Thoracic aorta (tissue), 2 donors: ENCODE results near the gene NOVA1. TPM values are rescaled to one million over a fixed set of nuclear protein-coding genes. Genes with fewer than 3 reads are reported as not detected.

Experiments used
- ATAC-seq: fragments of 150-250 bp; one replicate; pipeline ENCODE4 v1.8.0; 2017; ENCODE audit warnings: low read depth; ENCODE audit not compliant: insufficient number of reproducible peaks, low FRiP score
- DNase-seq: peaks from one replicate; pipeline ENCODE4 v3.0.0-alpha.2; 2020; ENCODE audit warnings: low spot score
- H3K27ac ChIP-seq, 2 donors: fragments of 200-600 bp; sonication (generic); 1 replicate in 1 of 2; 2 replicates in 1 of 2; pipeline ENCODE4 v1.5.1; 2016; ENCODE audit warnings: mild to moderate bottlenecking in 2 of 2, moderate library complexity in 2 of 2
- H3K27me3 ChIP-seq: fragments of 200-600 bp; sonication (generic); replicated peaks from 2 replicates; pipeline ENCODE4 v1.6.0; 2016; ENCODE audit warnings: mild to moderate bottlenecking; ENCODE audit not compliant: insufficient read depth
- H3K36me3 ChIP-seq: fragments of 200-600 bp; sonication (generic); one replicate; pipeline ENCODE4 v1.5.1; 2016
- H3K4me1 ChIP-seq, 2 donors: fragments of 200-600 bp; sonication (generic); 1 replicate in 1 of 2; 2 replicates in 1 of 2; pipeline versions ENCODE4 v1.5.1 to v1.6.0; 2016; ENCODE audit warnings: low read depth in 2 of 2, mild to moderate bottlenecking in 1 of 2; ENCODE audit not compliant: control insufficient read depth in 1 of 2
- H3K4me3 ChIP-seq: fragments of 200-600 bp; sonication (generic); 2 replicates; pipeline ENCODE4 v1.5.1; 2016; ENCODE audit warnings: mild to moderate bottlenecking
- H3K9me3 ChIP-seq: fragments of 200-600 bp; sonication (generic); 2 replicates; pipeline ENCODE4 v1.5.1; 2016
- total RNA-seq, 2 donors: library from RNA; depleted of rRNA; stranded (reverse); fragments of >200 nt; gene quantifications; one replicate each; pipeline versions ENCODE4 v1.1.0 to v1.2.3, GENCODE V29; 2016
- TF ChIP-seq, protein P1 (sequence below): fragments of 200-600 bp; sonication (generic); IDR thresholded peaks from one replicate; pipeline ENCODE4 v1.5.1; 2019; ENCODE audit warnings: antibody characterized with exemption

NOVA1 gene
- total RNA-seq, 2 donors from 2014 or later, result 10.2 to 11.0 TPM

- peaks cover 0 to 10% of the 10 kb centered on the region in 2 donors for H3K4me1 ChIP-seq
- ATAC-seq (no peak), DNase-seq (no peak)
- H3K9me3 ChIP-seq, result no peaks in the 10 kb centered on the region
- H3K36me3 ChIP-seq, result no peaks in the 10 kb centered on the region
- H3K27ac ChIP-seq, result no peak overlapping the region
- TF ChIP-seq, protein P1, sequence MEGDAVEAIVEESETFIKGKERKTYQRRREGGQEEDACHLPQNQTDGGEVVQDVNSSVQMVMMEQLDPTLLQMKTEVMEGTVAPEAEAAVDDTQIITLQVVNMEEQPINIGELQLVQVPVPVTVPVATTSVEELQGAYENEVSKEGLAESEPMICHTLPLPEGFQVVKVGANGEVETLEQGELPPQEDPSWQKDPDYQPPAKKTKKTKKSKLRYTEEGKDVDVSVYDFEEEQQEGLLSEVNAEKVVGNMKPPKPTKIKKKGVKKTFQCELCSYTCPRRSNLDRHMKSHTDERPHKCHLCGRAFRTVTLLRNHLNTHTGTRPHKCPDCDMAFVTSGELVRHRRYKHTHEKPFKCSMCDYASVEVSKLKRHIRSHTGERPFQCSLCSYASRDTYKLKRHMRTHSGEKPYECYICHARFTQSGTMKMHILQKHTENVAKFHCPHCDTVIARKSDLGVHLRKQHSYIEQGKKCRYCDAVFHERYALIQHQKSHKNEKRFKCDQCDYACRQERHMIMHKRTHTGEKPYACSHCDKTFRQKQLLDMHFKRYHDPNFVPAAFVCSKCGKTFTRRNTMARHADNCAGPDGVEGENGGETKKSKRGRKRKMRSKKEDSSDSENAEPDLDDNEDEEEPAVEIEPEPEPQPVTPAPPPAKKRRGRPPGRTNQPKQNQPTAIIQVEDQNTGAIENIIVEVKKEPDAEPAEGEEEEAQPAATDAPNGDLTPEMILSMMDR, result no peak
- no peaks in the 10 kb centered on the region for H3K27me3 ChIP-seq
- no peak overlapping the region for H3K4me3 ChIP-seq
These were observed 3.7 kb downstream of the NOVA1 start for GRCh38 chr14:26594148-26594547.

GRCh38 chr14:26593357-26593756 is 4.5 kb downstream of the NOVA1 start:
- H3K4me3 ChIP-seq, result no peak overlapping the region
- H3K9me3 ChIP-seq, result no peaks in the 10 kb centered on the region
- no peak overlapping the region for H3K27ac ChIP-seq
- H3K36me3 ChIP-seq, result no peaks in the 10 kb centered on the region
- peaks cover 0 to 10% of the 10 kb centered on the region in 2 donors for H3K4me1 ChIP-seq
- DNase-seq (no peak), ATAC-seq (no peak)
- TF ChIP-seq, protein P1, result no peak
- H3K27me3 ChIP-seq, result no peaks in the 10 kb centered on the region

GRCh38 chr14:26589925-26590324 is 7.9 kb downstream of the NOVA1 start:
- TF ChIP-seq, protein P1, result no peak
- ATAC-seq (no peak), DNase-seq (no peak)
- H3K4me3 ChIP-seq, result no peak overlapping the region
- H3K4me1 ChIP-seq, result peaks cover 0 to 3% of the 10 kb centered on the region in 2 donors
- no peak overlapping the region for H3K27ac ChIP-seq
- no peaks in the 10 kb centered on the region for H3K9me3 ChIP-seq
- H3K36me3 ChIP-seq, result no peaks in the 10 kb centered on the region
- H3K27me3 ChIP-seq, result no peaks in the 10 kb centered on the region

DNA sequence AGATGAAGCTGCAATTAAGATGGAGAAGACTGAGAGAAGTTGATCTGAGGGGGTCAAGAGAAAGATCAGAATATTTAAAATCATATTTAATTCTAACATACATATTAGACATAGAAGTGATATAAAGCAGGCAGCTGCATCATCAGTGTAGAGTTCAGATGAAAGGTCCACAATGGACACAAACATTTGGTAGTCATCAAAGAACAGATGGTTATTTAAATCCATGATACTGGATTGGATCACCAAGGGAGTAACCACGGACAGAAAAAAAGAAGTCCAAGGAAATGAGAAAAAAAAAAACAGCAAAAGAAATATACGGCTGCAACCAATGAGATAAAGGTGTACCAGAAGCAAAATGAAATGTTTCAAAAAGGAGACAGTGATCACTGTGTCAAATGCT is 20.1 kb downstream of the NOVA1 start:
- no peak overlapping the region for H3K4me3 ChIP-seq
- ATAC-seq (no peak), DNase-seq (no peak)
- no peaks in the 10 kb centered on the region for H3K27me3 ChIP-seq
- H3K9me3 ChIP-seq, result no peaks in the 10 kb centered on the region
- TF ChIP-seq, protein P1, result no peak
- H3K36me3 ChIP-seq, result no peaks in the 10 kb centered on the region
- H3K27ac ChIP-seq, result no peak overlapping the region
- no peaks in the 10 kb centered on the region for H3K4me1 ChIP-seq

- TF ChIP-seq, protein P1, result no peak
- DNase-seq (no peak), ATAC-seq (no peak)
- Histone ChIP-seq H3K4me1 (no peaks in the 10 kb centered on the region), H3K4me3 (no peak overlapping the region), H3K27ac (no peak overlapping the region), H3K36me3 (no peaks in the 10 kb centered on the region), H3K9me3 (no peaks in the 10 kb centered on the region), H3K27me3 (no peaks in the 10 kb centered on the region)
These were observed 43.6 kb downstream of the NOVA1 start for GRCh38 chr14:26554069-26554772.
